GM12891 (cell line): ENCODE measurements around the gene DAW1.
"Not testable (repeated sequence)": the region's sequence is repeated elsewhere in the genome, so short reads cannot be mapped to it uniquely, and the experiment has no call there.

ENCODE experiments used
- DNase-seq: peaks from one replicate; pipeline ENCODE4 v3.0.0; 2011; ENCODE audit warnings: low spot score; ENCODE audit not compliant: insufficient read length
- FAIRE-seq: peaks from 2 replicates; lab custom pipeline; 2011; peaks lifted over from hg19 to GRCh38; lab: Jason Lieb, UNC
- PAX5 ChIP-seq: IDR thresholded peaks from 2 replicates; pipeline ENCODE4 v1.6.1; 2011; ENCODE audit warnings: low read length, moderate library complexity, mild to moderate bottlenecking; ENCODE audit not compliant: insufficient read depth, severe bottlenecking
- POLR2A ChIP-seq: IDR thresholded peaks from 2 replicates; pipeline ENCODE4 v1.6.1; 2011; ENCODE audit warnings: low read depth, low read length, control low read depth
- POLR2AphosphoS5 ChIP-seq: IDR thresholded peaks from 2 replicates; pipeline ENCODE4 v1.6.1; 2011; ENCODE audit warnings: low read depth, low read length, control low read depth
- POU2F2 ChIP-seq: IDR thresholded peaks from 2 replicates; pipeline ENCODE4 v1.6.1; 2011; ENCODE audit warnings: low read depth, mild to moderate bottlenecking, control low read depth, low read length, moderate library complexity
- SPI1 ChIP-seq: IDR thresholded peaks from 2 replicates; pipeline ENCODE4 v1.6.1; 2011; ENCODE audit warnings: low read depth, low read length, control low read depth
- TAF1 ChIP-seq: IDR thresholded peaks from 2 replicates; pipeline ENCODE4 v1.6.1; 2011; ENCODE audit warnings: low read depth, low read length, control low read depth

DAW1 gene

GRCh38 chr2:227914362-227914761, 42.9 kb downstream of the DAW1 start:
- FAIRE-seq (no peak), DNase-seq (no peak)
- TF ChIP-seq TAF1 (no peak), POLR2A (no peak), POU2F2 (no peak), SPI1 (no peak), PAX5 (no peak), POLR2AphosphoS5 (no peak)

GRCh38 chr2:227921648-227922047, 50.2 kb downstream of the DAW1 start:
- no peak for DNase-seq
- FAIRE-seq, result no peak
- no peak for TF ChIP-seq POLR2AphosphoS5
- no peak for TF ChIP-seq POLR2A
- no peak for TF ChIP-seq POU2F2
- TF ChIP-seq SPI1, result no peak
- TF ChIP-seq PAX5, result no peak
- TF ChIP-seq TAF1, result no peak

- DNase-seq, result no peak
- no peak for FAIRE-seq
- TF ChIP-seq POU2F2, result no peak
- TF ChIP-seq PAX5, result no peak
- 0 out of 2 replicates have a peak, but pooled peaks have one; percentile 5 for TF ChIP-seq SPI1
- no peak for TF ChIP-seq POLR2AphosphoS5
- TF ChIP-seq POLR2A, result no peak
Observed at GRCh38 chr2:227932001-227932400, 60.6 kb downstream of the DAW1 start.

- DNase-seq (no peak), FAIRE-seq (no peak)
- TF ChIP-seq POU2F2 (no peak), POLR2A (no peak), SPI1 (no peak), TAF1 (no peak), PAX5 (no peak), POLR2AphosphoS5 (no peak)
Observed at GRCh38 chr2:227932403-227932802, 61.0 kb downstream of the DAW1 start.

GRCh38 chr2:227933884-227934283, 62.5 kb downstream of the DAW1 start:
- FAIRE-seq (no peak), DNase-seq (no peak)
- TF ChIP-seq POU2F2 (no peak), TAF1 (no peak), POLR2AphosphoS5 (no peak), POLR2A (no peak), SPI1 (no peak), PAX5 (no peak)

- FAIRE-seq, DNase-seq: not testable (repeated sequence)
Observed at GRCh38 chr2:227936249-227936648, 64.8 kb downstream of the DAW1 start.

- TF ChIP-seq POU2F2 (no peak), SPI1 (no peak), PAX5 (no peak), TAF1 (no peak), POLR2A (no peak), POLR2AphosphoS5 (no peak)
- DNase-seq (no peak), FAIRE-seq (peak; percentile 40)
Observed at GRCh38 chr2:227939271-227940027, 68.0 kb downstream of the DAW1 start.

- no peak for TF ChIP-seq PAX5
- TF ChIP-seq POLR2A, result no peak
- TF ChIP-seq SPI1, result peak; percentile 61
- DNase-seq, result no peak
- no peak for FAIRE-seq
Observed at GRCh38 chr2:227942021-227942420, 70.6 kb downstream of the DAW1 start.

GRCh38 chr2:227942965-227943364, 71.5 kb downstream of the DAW1 start:
- FAIRE-seq, result no peak
- TF ChIP-seq POU2F2, result no peak
- TF ChIP-seq POLR2A, result no peak
- TF ChIP-seq PAX5, result no peak
- no peak for TF ChIP-seq POLR2AphosphoS5
- no peak for TF ChIP-seq SPI1
- TF ChIP-seq TAF1, result no peak

GRCh38 chr2:227960317-227960716, 88.9 kb downstream of the DAW1 start:
- DNase-seq, result no peak
- FAIRE-seq, result no peak
- TF ChIP-seq TAF1, result no peak
- no peak for TF ChIP-seq POLR2A
- no peak for TF ChIP-seq SPI1
- TF ChIP-seq PAX5, result no peak
- no peak for TF ChIP-seq POU2F2
- no peak for TF ChIP-seq POLR2AphosphoS5

More at GRCh38 chr2:227942965-227943364, 71.5 kb downstream of the DAW1 start:
- no peak for DNase-seq
